Caco-2 (cell line): Measurements from ENCODE around the gene FTSJ1. TPM values are rescaled to one million over a fixed set of nuclear protein-coding genes. Genes with fewer than 3 reads are reported as not detected.
A peak's percentile ranks its signal among the peaks of the same experiment; 100 is the strongest.

Experiments used
- BruUV-seq: library from RNA; stranded (reverse); fragments of 400-500 nt; replicated peaks from 2 replicates; lab custom pipeline; 2021; lab: Mats Ljungman, UMichigan
- CTCF ChIA-PET: fragments of 300-600 bp; sonication (Branson Sonifier 250); formaldehyde crosslinking; loops from one replicate; lab custom pipeline; 2022; ENCODE audit warnings: antibody characterized with exemption; lab: Charles Lee
- POLR2A ChIA-PET: fragments of 300-600 bp; sonication (Branson Sonifier 250); formaldehyde crosslinking; loops from one replicate; lab custom pipeline; 2022; ENCODE audit warnings: antibody characterized with exemption; lab: Charles Lee
- DNase-seq, 2 experiments: peaks; one replicate each; pipeline versions ENCODE4 v3.0.0 to v3.0.0-alpha.2; 2020 to 2022
- H3K27me3 ChIP-seq: replicated peaks from 2 replicates; pipeline ENCODE4 v1.6.0; 2011; ENCODE audit warnings: low read length; ENCODE audit not compliant: control insufficient read depth, insufficient read depth
- H3K36me3 ChIP-seq: 2 replicates; pipeline ENCODE4 v1.5.1; 2011; ENCODE audit warnings: low read length; ENCODE audit not compliant: control insufficient read depth, insufficient read depth
- H3K4me1 ChIP-seq: fragments of 250-450 bp; sonication (Bioruptor Pico); 2 replicates; pipeline ENCODE4 v1.5.1; 2020; ENCODE audit warnings: mild to moderate bottlenecking
- H3K4me3 ChIP-seq: 2 replicates; pipeline ENCODE4 v1.5.1; 2011; ENCODE audit warnings: low read depth, mild to moderate bottlenecking, control low read depth, low read length
- H3K9me3 ChIP-seq: fragments of 250-450 bp; sonication (Bioruptor Pico); 2 replicates; pipeline ENCODE4 v1.5.1; 2020; ENCODE audit warnings: mild to moderate bottlenecking, moderate library complexity
- H3K27ac Mint-ChIP-seq: one replicate; pipeline ENCODE4 v1.8.0; 2022; ENCODE audit warnings: mixed read lengths; ENCODE audit not compliant: unreplicated experiment
- H3K27me3 Mint-ChIP-seq: one replicate; pipeline ENCODE4 v1.8.0; 2022; ENCODE audit warnings: mixed read lengths; ENCODE audit not compliant: insufficient read depth, unreplicated experiment
- H3K36me3 Mint-ChIP-seq: one replicate; pipeline ENCODE4 v1.8.0; 2022; ENCODE audit warnings: mild to moderate bottlenecking, mixed read lengths; ENCODE audit not compliant: insufficient read depth, unreplicated experiment
- H3K4me1 Mint-ChIP-seq: one replicate; pipeline ENCODE4 v1.8.0; 2022; ENCODE audit warnings: low read depth, mixed read lengths; ENCODE audit not compliant: unreplicated experiment
- H3K4me3 Mint-ChIP-seq: one replicate; pipeline ENCODE4 v1.8.0; 2022; ENCODE audit warnings: mild to moderate bottlenecking, moderate library complexity, mixed read lengths; ENCODE audit not compliant: unreplicated experiment
- H3K9me3 Mint-ChIP-seq: one replicate; pipeline ENCODE4 v1.8.0; 2022; ENCODE audit warnings: mixed read lengths; ENCODE audit not compliant: unreplicated experiment
- intact Hi-C: fragments of 100-400 bp; cut with micrococcal nuclease; formaldehyde crosslinking; loops from one replicate; pipeline ENCODE4 v1.10.0; 2022; ENCODE audit not compliant: unreplicated experiment
- total RNA-seq: library from RNA; stranded (reverse); gene quantifications from 2 replicates; pipeline ENCODE4 v1.2.3, GENCODE V29; 2022
- TF ChIP-seq, protein P1 (sequence below), 2 experiments: fragments of 200-600 bp in 1 of 2; IDR thresholded peaks; 1 replicate in 1 of 2; 2 replicates in 1 of 2; pipeline versions ENCODE4 v1.5.1 to v1.8.0; 2011 to 2022; ENCODE audit warnings: antibody characterized with exemption in 1 of 2, control low read depth in 1 of 2, inconsistent platforms in 1 of 2, low read depth in 1 of 2, low read length in 1 of 2, mild to moderate bottlenecking in 1 of 2, moderate library complexity in 1 of 2; ENCODE audit not compliant: insufficient read depth in 1 of 2, severe bottlenecking in 1 of 2, unreplicated experiment in 1 of 2

Gene FTSJ1
- total RNA-seq, 1 experiment from 2014 or later, result 41.1 TPM

DNA sequence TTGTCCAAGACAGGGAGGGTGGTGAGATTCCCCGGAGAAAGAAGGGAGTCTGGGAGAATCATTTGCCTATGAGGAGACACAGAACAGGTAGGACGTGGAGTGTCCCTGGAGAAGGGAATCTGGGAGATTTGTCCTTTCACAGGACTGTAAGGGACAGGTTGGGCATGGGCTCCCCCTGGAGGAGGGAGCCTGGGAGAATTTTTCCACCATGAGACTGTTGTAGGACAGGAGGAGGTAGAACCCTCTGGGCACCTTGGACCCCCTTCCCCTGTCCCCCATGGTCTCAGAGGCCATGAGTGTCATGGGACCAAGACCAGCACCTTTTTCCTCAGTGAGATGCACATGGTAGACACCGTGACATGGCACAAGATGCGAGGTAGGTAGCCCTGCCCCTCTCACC is 35.6 kb downstream of the FTSJ1 start:
- Mint-ChIP-seq H3K27ac (peak overlapping the region; percentile 16), H3K9me3 (no peaks in the 10 kb centered on the region), H3K4me1 (no peaks in the 10 kb centered on the region), H3K27me3 (no peaks in the 10 kb centered on the region), H3K4me3 (no peak overlapping the region), H3K36me3 (peaks cover 9% of the 10 kb centered on the region)
- intact Hi-C loops, result loop anchor here (1.0 kb wide), 2 partner anchors 37 to 428 kb away; no protein-coding TSS in a partner anchor
- TF ChIP-seq, protein P1, sequence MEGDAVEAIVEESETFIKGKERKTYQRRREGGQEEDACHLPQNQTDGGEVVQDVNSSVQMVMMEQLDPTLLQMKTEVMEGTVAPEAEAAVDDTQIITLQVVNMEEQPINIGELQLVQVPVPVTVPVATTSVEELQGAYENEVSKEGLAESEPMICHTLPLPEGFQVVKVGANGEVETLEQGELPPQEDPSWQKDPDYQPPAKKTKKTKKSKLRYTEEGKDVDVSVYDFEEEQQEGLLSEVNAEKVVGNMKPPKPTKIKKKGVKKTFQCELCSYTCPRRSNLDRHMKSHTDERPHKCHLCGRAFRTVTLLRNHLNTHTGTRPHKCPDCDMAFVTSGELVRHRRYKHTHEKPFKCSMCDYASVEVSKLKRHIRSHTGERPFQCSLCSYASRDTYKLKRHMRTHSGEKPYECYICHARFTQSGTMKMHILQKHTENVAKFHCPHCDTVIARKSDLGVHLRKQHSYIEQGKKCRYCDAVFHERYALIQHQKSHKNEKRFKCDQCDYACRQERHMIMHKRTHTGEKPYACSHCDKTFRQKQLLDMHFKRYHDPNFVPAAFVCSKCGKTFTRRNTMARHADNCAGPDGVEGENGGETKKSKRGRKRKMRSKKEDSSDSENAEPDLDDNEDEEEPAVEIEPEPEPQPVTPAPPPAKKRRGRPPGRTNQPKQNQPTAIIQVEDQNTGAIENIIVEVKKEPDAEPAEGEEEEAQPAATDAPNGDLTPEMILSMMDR (IDR thresholded peaks at IDR 0.05; ENCODE audit: insufficient read depth in 1 of 2, low read depth in 1 of 2, low read length in 1 of 2, severe bottlenecking in 1 of 2, unreplicated experiment in 1 of 2), result peak; percentile 16 to 56
- no peaks in the 10 kb centered on the region for H3K27me3 ChIP-seq
- BruUV-seq, result no TSS peak
- H3K4me3 ChIP-seq, result no peak overlapping the region
- peak; percentile 43 to 46 for DNase-seq
- POLR2A ChIA-PET, result no interaction called here
- H3K9me3 ChIP-seq, result no peaks in the 10 kb centered on the region
- no peaks in the 10 kb centered on the region for H3K4me1 ChIP-seq
- H3K36me3 ChIP-seq, result no peaks in the 10 kb centered on the region
- CTCF ChIA-PET, result no interaction called here

DNA sequence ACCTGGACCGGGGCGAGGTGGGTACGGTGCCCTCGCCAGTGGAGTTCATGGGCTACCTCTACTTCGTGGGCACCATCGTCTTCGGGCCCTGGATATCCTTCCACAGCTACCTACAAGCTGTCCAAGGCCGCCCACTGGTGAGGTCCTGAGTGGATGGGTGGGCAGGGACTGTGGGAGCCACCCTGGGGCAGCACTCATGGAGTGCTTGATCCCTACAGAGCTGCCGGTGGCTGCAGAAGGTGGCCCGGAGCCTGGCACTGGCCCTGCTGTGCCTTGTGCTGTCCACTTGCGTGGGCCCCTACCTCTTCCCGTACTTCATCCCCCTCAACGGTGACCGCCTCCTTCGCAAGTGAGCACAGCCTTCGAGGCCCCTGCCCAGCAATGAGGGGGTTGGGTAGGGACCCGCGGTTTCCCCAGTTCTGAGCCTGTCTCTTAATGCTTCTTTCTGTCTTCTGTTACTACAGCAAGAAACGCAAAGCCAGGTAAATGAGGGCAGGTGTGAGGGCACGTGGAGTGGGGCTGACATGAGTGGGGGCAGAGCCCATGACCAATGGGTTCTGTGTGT is 36.5 kb downstream of the FTSJ1 start:
- Histone ChIP-seq H3K4me3 (no peak overlapping the region), H3K9me3 (no peaks in the 10 kb centered on the region), H3K36me3 (no peaks in the 10 kb centered on the region), H3K4me1 (no peaks in the 10 kb centered on the region), H3K27me3 (no peaks in the 10 kb centered on the region)
- DNase-seq, result no peak
- BruUV-seq, result no TSS peak
- intact Hi-C loops, result no loop called here
- no peak overlapping the region for H3K4me3 Mint-ChIP-seq
- H3K36me3 Mint-ChIP-seq, result peaks cover 9% of the 10 kb centered on the region
- no peaks in the 10 kb centered on the region for H3K9me3 Mint-ChIP-seq
- H3K4me1 Mint-ChIP-seq, result no peaks in the 10 kb centered on the region
- H3K27ac Mint-ChIP-seq, result peak overlapping the region; percentile 16
- TF ChIP-seq, protein P1 (IDR thresholded peaks at IDR 0.05; ENCODE audit: insufficient read depth in 1 of 2, low read depth in 1 of 2, low read length in 1 of 2, severe bottlenecking in 1 of 2, unreplicated experiment in 1 of 2), result no peak
- CTCF ChIA-PET, result no interaction called here
- H3K27me3 Mint-ChIP-seq, result no peaks in the 10 kb centered on the region
- POLR2A ChIA-PET, result no interaction called here

DNA sequence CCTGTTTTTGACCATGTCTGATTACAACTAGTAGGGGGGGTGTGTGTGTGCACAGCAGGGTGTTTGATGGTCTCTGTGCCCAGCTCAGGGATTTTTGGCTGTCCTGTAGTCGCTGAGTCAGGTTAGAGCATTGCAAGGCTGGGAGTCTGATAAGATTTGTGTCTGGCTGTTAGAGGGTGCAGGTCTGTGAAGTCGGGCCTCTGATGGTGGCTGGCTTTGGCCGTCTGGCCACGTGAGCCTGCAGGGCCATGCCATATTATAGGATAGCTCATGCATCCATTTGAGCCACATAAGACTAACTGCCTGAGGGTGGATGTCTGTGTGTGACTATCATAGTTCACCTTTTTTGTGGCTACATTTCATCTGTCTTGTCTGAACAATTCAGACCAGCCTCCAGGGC is 37.7 kb downstream of the FTSJ1 start:
- Mint-ChIP-seq H3K9me3 (no peaks in the 10 kb centered on the region), H3K27ac (no peak overlapping the region), H3K4me1 (no peaks in the 10 kb centered on the region), H3K4me3 (no peak overlapping the region), H3K36me3 (peaks cover 9% of the 10 kb centered on the region), H3K27me3 (no peaks in the 10 kb centered on the region)
- BruUV-seq, result no TSS peak
- no peaks in the 10 kb centered on the region for H3K27me3 ChIP-seq
- no peaks in the 10 kb centered on the region for H3K9me3 ChIP-seq
- H3K4me1 ChIP-seq, result no peaks in the 10 kb centered on the region
- TF ChIP-seq, protein P1 (IDR thresholded peaks at IDR 0.05; ENCODE audit: insufficient read depth in 1 of 2, low read depth in 1 of 2, low read length in 1 of 2, severe bottlenecking in 1 of 2, unreplicated experiment in 1 of 2), result no peak
- no peak for DNase-seq
- no peak overlapping the region for H3K4me3 ChIP-seq
- intact Hi-C loops, result no loop called here
- no peaks in the 10 kb centered on the region for H3K36me3 ChIP-seq
- POLR2A ChIA-PET, result no interaction called here
- CTCF ChIA-PET, result no interaction called here
